Measurements from ENCODE around the gene PCDH8.

The PCDH8 gene

GRCh38 chr13:52848455-52849195 is at the start of gene PCDH8:
PCDH8 (minus strand) TSS chr13:52848640; CDS start chr13:52848436, 204 bp downstream.
- DNase-seq (ENCODE audit: low spot score) = no peak
- H3K27ac ChIP-seq = no peak within 1 kb of the TSS
- ChIA-PET CTCF (interaction anchor here (0.6 to 1.5 kb wide), 3 partner anchors 119 to 304 kb away, joined by 3 to 8 read pairs (median 4); no protein-coding TSS in a partner anchor), POLR2A (ENCODE audit: low non-redundant PET) (no interaction called here)
- TF ChIP-seq CTCF (conservative IDR thresholded peaks at IDR 0.05; ENCODE audit: low read depth) = no peak

DNA sequence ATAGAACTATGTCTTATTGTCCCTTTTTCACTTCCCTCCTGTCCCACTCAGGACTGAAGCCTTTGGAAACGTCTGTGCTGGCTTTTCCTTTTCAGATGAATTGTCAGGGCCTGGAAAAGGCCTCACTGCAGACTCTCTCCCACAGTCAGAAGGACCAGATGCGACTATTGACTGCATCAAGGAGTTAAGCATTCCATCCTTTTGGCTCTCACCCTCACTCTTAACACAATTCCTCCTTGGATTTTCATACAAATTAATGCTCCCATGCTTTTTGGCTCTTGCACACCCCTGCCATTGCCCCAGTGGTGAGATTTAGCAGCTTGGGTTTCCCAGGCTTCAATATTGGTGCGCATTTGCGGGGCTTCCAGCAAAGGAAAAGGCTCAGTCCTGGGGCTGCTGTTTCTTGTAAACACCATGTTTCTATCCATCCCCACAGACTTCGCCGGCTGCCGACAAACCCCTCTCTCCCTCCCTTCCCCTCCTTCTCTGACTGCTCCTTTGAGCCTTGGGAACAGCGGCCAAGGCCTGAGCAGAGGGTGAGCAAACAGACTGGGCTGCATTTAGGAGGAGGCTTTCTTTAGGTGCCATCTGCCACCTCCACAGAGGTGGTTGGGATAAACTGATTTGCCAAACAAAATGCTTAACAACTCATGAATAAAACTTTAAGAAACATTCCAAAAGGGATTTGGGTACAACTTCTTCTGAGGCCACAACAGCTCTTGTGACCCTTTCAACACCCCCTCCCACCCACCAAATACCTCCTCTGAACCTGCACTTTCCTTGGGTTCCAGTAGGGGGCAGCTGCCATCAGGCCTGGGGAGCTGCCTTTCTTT is 48.6 kb upstream of the PCDH8 start:
- H3K27ac ChIP-seq = no peak overlapping the region
- 0 out of 2 replicates have a peak, but pooled peaks have one; percentile 27 for TF ChIP-seq CTCF (conservative IDR thresholded peaks at IDR 0.05; ENCODE audit: low read depth)
- ChIA-PET CTCF (interaction anchor here (0.6 to 1.1 kb wide), 4 partner anchors 10 to 185 kb away, joined by 3 to 8 read pairs (median 4); no protein-coding TSS in a partner anchor), POLR2A (ENCODE audit: low non-redundant PET) (no interaction called here)
- peak; percentile 15 for DNase-seq (ENCODE audit: low spot score)

GRCh38 chr13:52894413-52894812 is 46.0 kb upstream of the PCDH8 start:
- no peak overlapping the region for H3K27ac ChIP-seq
- no peak for TF ChIP-seq CTCF (conservative IDR thresholded peaks at IDR 0.05; ENCODE audit: low read depth)
- ChIA-PET POLR2A (ENCODE audit: low non-redundant PET) (no interaction called here), CTCF (no interaction called here)
- DNase-seq (ENCODE audit: low spot score) = no peak

DNA sequence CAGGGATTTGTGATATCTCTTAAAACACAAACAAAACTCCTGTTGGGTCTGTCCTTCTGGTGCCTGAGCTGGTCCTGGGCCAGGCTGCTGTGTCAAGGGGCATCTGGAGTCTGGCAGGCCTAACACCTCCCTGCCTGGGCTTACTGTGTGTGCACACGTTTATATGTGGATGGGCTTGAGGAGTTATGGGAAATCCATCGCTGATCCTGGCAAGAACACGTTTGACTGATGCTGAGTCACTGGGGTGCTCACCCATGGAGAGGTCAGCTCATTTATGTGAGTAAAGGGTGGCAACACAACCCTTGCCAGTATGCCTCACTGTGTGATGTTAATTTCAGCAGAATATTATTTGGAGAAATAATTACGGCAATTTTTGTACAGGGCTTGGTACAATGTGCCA is 44.5 kb upstream of the PCDH8 start:
- TF ChIP-seq CTCF (conservative IDR thresholded peaks at IDR 0.05; ENCODE audit: low read depth) = no peak
- no peak overlapping the region for H3K27ac ChIP-seq
- ChIA-PET CTCF (no interaction called here), POLR2A (ENCODE audit: low non-redundant PET) (no interaction called here)
- peak; percentile 57 for DNase-seq (ENCODE audit: low spot score)

- TF ChIP-seq CTCF (conservative IDR thresholded peaks at IDR 0.05; ENCODE audit: low read depth) = no peak
- H3K27ac ChIP-seq = no peak overlapping the region
- DNase-seq (ENCODE audit: low spot score) = no peak
- ChIA-PET POLR2A (ENCODE audit: low non-redundant PET) (no interaction called here), CTCF (no interaction called here)
Observed at GRCh38 chr13:52891706-52892105, 43.3 kb upstream of the PCDH8 start.

DNA sequence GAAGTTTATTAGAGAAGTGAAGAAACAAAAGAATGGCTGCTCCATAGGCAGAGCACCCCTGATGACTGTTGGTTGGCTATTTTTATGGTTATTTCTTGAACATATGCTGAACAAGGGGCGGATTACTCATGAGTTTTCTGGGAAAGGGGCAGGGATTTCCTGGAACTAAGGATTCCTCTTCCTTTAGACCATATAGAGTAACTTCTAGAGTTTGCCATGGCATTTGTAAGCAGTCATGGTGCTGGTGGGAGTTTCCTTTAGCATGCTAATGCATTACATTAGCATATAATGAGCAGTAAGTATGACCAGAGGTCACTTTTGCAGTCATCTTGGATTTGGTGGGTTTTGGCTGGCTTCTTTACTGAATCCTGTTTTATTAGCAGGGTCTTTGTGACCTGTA is 38.7 kb upstream of the PCDH8 start:
- no peak overlapping the region for H3K27ac ChIP-seq
- no peak for DNase-seq (ENCODE audit: low spot score)
- CTCF ChIA-PET = no interaction called here
- no peak for TF ChIP-seq CTCF (conservative IDR thresholded peaks at IDR 0.05; ENCODE audit: low read depth)
- POLR2A ChIA-PET (ENCODE audit: low non-redundant PET) = no interaction called here

Data from RWPE1 (cell line).